GM18873 (cell line): ENCODE results near the gene ARF3.

Experiments used
- ATAC-seq: cut with Tn5 transposase; IDR thresholded peaks from one replicate; pipeline ENCODE4 v1.9.1; 2021; ENCODE audit warnings: mild to moderate bottlenecking, moderate library complexity, moderate number of reproducible peaks; ENCODE audit not compliant: unreplicated experiment, low FRiP score

Gene ARF3

GRCh38 chr12:48968467-48968866, 11.2 kb upstream of the ARF3 start:
- no peak for ATAC-seq

- ATAC-seq: no peak
Observed at GRCh38 chr12:48967991-48968390, 10.7 kb upstream of the ARF3 start.

DNA sequence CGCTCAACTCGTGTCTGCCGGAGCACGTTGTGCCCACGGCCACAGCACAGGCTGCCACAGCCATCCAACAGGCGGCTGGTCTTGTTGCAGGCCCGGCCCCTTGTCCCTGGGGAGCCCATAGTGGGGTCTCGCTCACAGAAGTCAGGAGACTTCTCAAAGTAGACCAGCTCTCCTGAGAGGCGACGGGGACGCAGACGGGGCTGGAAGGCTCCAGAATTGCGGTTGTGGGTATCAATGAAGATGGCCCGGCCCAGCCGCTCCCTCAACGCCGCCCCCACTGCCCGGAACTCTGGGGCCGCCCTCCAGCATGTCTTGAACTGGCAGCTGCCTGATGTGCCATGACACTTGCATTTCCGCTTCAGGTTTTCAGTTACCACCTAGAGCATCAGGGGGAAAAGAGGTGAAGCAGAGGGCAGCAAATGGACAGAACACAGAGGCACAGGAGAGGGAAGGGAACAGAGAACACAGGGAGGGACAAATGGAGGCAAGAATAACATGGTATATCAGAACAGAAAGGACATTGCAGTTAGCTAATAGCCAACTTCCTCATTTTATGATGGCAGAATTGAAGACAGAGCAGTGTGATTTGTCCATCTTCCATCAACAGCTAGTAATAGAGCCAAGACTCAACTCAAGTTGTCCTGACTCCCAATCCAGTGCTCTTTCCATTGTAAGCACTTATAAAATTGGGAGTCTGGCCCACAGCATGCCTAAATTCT, 9.0 kb upstream of the ARF3 start:
- ATAC-seq: no peak

DNA sequence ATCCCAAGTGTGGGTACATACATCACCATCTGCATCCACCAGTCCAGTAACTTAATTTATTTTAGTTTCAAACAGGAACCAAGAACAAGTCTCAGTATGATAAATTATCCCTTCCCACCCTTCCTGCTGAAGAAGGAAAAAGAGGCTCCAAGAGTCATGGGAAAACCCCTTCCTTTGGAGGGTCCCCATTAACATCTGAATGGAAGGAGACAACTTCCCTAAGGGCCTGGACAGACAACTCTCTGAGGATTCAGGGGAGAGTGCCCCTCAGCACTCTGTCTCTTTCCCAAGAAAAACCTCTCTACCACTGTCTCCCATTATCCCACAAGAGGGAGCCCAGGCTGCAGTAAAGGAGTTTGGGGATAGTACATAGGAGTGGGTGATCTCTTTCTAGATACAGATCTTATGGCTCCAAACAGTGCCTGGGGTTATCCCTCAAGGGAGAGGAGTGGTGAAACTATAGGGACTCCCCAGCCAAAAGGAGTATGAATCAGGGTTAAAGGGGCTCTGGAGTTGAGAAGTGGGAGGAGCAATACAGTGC, 8.1 kb upstream of the ARF3 start:
- no peak for ATAC-seq

DNA sequence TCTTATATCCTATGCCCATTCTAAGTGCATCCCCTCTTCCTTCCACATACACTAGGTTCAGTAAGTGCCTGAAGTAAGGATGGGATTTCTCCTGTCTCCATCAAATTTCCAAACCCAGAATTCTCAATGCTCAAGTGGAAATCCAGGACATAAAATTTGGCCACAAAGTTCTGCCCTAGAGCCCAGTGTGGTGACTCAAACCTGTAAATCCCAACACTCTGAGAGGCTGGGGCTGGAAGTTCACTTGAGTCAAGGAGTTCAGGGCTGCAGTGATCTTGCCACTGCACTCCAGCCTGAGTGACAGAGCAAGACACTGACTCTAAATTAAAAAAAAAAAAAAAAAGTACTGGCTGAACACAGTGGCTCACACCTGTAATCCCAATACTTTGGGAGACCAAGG, 4.5 kb upstream of the ARF3 start:
- no peak for ATAC-seq

DNA sequence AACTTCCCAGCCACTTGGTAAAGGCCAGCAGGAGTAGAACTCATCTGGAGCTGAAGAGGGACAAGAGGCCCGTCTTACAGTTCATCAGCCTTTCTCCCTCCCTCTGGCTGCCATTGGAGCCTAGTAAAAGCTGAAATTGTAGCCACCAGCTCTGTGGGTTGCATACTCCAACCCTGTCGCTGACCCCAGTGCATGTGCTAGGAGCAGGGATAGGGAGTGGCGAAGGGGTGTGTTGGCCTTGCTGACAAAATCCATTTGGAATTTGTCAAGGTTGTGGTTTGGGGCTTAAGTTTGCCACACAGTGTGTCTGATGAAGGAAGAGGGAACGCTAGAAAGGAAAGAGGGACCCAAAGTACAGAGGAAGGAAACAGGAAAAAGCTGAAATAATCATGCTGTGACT, 4.0 kb upstream of the ARF3 start:
- no peak for ATAC-seq

GRCh38 chr12:48960834-48961233, 3.5 kb upstream of the ARF3 start:
- ATAC-seq: no peak

GRCh38 chr12:48958049-48958388, 732 bp upstream of the ARF3 start:
- ATAC-seq: no peak

GRCh38 chr12:48956279-48957140, 777 bp downstream of the ARF3 start:
- no peak for ATAC-seq

DNA sequence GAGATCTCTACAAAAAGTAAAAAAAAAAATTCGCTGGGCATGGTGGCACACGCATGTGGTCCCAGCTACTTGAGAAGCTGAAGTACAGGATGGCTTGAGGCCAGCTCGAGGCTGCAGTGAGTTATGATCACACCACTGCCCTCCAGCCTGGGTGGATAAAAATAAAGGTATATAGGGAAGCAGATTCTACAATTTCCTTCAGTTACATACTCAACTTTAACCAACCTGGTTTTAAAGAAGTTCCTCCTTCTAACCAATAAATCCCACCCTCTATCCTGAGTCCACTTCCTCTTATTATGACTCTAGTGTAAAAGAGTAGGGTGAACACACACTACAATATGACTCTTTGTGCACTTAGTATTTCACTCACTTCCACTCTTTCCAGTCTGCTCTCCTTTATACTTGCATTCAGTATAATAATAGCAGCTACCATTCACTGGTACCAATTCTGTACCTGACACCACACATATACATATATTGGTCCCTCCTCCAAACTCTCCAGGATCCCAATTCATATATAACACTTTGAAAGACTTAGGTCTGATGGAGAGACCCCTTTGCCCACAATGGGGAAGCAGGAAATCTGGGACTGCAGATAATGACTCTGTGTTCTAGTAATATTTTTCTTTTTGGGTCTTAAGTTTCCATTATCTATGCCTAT, 2.3 kb downstream of the ARF3 start:
- no peak for ATAC-seq

DNA sequence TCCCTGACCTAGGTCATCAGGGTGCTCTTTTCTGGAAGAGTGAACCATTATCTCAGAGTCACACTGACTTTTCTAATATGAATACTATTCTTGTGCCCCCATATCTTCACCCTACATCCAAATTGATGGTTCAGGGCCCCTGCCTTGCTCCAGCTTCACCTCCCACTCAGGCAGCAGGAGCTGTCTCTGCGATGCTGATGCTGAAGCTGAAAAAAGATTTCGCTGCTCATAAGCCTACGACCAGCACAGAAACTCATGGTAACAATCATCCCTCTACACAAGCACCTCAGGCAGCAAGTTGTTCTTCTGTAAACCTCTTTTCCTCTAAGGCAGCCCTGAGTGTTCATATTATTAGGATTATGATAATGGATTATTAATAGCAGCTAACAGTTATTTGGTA, 3.2 kb downstream of the ARF3 start:
- no peak for ATAC-seq

DNA sequence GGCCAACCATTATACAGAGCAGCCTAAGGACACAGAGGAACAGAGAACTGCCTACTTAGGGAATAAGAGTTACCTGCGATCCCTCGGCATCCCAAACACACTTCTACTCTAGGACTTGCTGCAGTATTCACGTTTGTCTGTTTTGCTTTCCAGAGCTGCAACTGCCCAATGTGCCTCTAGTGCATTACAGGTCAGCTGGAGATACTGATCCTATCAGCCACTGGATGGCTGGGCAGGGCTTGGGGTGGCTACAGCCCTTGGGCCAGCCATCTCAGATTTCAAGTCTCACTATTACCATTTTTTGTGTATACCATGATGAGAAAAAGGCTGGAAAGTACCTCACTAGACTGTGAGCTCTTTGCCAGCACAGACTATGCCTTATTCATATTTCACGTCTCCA, 4.6 kb downstream of the ARF3 start:
- no peak for ATAC-seq

- ATAC-seq: no peak
Observed at GRCh38 chr12:48947727-48948126, 9.6 kb downstream of the ARF3 start.

DNA sequence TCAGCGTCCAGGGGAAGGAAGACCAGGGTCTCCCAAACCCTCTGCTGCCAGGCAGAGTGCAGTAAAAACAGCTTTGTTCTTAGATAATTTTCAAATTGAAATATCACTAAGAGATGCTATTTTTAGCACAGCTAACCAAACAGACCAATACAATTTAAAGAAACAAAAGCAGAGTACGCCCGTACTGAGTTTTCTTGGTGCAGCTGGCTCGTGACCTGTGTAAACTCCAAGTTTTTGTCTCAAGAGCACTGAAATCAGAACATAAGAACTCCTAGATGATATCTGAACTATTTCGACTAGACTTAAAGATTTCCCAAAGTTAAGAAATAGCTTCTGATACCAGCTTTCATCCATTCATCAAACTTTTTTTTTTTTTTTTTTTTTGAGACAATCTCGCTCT, 10.3 kb downstream of the ARF3 start:
- ATAC-seq: no peak

- ATAC-seq: no peak
Observed at GRCh38 chr12:48946205-48946604, 11.1 kb downstream of the ARF3 start.

DNA sequence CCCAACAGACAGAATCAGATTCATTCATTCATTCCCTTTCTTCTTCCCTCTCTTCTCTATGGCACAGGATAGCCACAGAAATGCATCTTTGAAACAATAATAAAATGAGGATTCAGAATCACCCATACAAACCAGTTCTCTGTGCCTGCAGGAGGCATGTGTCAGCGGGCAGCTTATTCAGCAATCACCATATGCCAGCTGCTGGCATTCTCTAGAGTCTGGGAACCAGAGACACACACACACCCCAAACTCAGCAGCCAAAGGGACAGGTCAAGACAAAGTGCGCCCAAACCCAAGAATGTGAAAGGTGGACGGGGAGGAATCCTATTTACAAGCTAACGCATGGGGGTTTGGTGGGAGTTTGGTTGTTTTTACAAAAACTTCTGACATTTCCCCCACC, 14.1 kb downstream of the ARF3 start:
- ATAC-seq: no peak

GRCh38 chr12:48940181-48940580, 17.1 kb downstream of the ARF3 start:
- ATAC-seq: no peak

GRCh38 chr12:48938805-48939204, 18.5 kb downstream of the ARF3 start:
- no peak for ATAC-seq

GRCh38 chr12:48937170-48937569, 20.1 kb downstream of the ARF3 start:
- no peak for ATAC-seq

DNA sequence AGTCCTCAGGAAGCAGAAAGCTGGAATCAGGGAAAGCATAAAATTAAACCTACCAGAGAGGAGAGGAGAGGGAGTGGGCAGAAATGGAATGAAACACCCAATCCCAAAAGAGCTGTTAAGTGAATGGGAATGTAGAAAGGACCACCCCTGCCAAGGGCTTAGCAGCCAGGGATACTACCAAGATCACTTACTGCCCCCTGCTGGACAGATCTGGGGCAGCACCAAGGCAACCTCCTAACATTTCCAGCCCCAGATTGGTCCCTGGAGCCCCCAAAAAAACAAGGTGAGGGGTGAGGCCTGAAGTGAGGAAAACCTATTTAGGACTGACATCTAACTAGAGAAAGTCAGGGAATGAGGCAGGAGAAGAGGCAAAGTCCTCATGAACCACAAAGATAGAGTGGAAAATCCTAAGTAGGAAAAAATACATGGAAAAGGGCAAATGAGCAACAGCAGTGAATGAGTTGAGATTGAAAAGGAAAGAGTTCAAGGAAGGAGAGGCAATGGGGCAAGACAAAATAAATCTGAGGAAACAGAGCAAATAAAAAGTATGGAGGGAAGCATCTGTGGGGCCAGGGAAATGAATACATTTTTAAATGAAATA, 20.8 kb downstream of the ARF3 start:
- ATAC-seq: no peak

- ATAC-seq: no peak
Observed at GRCh38 chr12:48934312-48934706, 23.0 kb downstream of the ARF3 start.
